Stomach (tissue), 4 donors: Measurements from ENCODE around the gene CEP41.

ENCODE experiments used
- POLR2A ChIP-seq, 4 donors: fragments of 450-650 bp; IDR thresholded peaks; one replicate each; pipeline ENCODE4 v1.6.1; 2016; ENCODE audit warnings: antibody characterized with exemption in 4 of 4, control low read depth in 2 of 4, mild to moderate bottlenecking in 1 of 4, moderate library complexity in 1 of 4
- POLR2AphosphoS5 ChIP-seq, 3 donors: sonication (generic); formaldehyde crosslinking; IDR thresholded peaks; one replicate each; pipeline ENCODE4 v1.6.1; 2016; ENCODE audit warnings: antibody characterized with exemption in 3 of 3
- TF ChIP-seq, protein P1 (sequence below), 7 experiments: fragments of 450-650 bp in 4 of 7; fragments of 200-600 bp in 3 of 7; sonication (generic) in 3 of 7; IDR thresholded peaks; one replicate each; pipeline ENCODE4 v1.5.1; 2016 to 2019; ENCODE audit warnings: antibody characterized with exemption in 7 of 7, control low read depth in 2 of 7, mild to moderate bottlenecking in 1 of 7

DNA sequence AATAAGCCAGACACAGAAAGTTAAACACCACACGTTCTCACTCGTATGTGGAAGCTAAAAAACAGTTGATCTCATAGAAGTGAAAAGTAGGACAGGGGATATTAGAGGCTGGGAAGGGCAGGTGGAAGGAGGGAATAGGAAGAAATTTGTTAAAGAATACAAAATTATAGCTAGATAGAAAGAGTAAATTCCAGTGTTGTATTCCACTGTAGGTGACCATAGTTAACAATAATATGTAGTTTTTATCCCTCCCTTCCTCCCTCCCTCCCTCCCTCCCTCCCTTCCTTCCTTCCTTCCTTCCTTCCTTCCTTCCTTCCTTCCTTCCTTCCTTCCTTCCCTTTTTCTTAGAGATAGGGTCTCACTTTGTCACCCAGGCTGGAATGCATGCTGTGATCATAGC lies 31.2 kb upstream of the CEP41 start:
- TF ChIP-seq, protein P1, sequence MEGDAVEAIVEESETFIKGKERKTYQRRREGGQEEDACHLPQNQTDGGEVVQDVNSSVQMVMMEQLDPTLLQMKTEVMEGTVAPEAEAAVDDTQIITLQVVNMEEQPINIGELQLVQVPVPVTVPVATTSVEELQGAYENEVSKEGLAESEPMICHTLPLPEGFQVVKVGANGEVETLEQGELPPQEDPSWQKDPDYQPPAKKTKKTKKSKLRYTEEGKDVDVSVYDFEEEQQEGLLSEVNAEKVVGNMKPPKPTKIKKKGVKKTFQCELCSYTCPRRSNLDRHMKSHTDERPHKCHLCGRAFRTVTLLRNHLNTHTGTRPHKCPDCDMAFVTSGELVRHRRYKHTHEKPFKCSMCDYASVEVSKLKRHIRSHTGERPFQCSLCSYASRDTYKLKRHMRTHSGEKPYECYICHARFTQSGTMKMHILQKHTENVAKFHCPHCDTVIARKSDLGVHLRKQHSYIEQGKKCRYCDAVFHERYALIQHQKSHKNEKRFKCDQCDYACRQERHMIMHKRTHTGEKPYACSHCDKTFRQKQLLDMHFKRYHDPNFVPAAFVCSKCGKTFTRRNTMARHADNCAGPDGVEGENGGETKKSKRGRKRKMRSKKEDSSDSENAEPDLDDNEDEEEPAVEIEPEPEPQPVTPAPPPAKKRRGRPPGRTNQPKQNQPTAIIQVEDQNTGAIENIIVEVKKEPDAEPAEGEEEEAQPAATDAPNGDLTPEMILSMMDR (IDR thresholded peaks at IDR 0.05) = no peak
- TF ChIP-seq POLR2AphosphoS5 (IDR thresholded peaks at IDR 0.05) = no peak
- no peak for TF ChIP-seq POLR2A (IDR thresholded peaks at IDR 0.05)
